AG10803 (cell line): ENCODE results near the gene KCNAB3.

Experiments used
- DNase-seq: peaks from one replicate; pipeline ENCODE4 v3.0.0; 2010; ENCODE audit warnings: low read depth
- H3K4me3 ChIP-seq: 2 replicates; pipeline ENCODE4 v1.5.1; 2011; ENCODE audit warnings: mild to moderate bottlenecking, low read length, control low read depth
- TF ChIP-seq, protein P1 (sequence below): conservative IDR thresholded peaks from 2 replicates; pipeline ENCODE4 v1.5.1; 2011; ENCODE audit warnings: mild to moderate bottlenecking, low read length, control low read depth, inconsistent platforms

KCNAB3 gene

DNA sequence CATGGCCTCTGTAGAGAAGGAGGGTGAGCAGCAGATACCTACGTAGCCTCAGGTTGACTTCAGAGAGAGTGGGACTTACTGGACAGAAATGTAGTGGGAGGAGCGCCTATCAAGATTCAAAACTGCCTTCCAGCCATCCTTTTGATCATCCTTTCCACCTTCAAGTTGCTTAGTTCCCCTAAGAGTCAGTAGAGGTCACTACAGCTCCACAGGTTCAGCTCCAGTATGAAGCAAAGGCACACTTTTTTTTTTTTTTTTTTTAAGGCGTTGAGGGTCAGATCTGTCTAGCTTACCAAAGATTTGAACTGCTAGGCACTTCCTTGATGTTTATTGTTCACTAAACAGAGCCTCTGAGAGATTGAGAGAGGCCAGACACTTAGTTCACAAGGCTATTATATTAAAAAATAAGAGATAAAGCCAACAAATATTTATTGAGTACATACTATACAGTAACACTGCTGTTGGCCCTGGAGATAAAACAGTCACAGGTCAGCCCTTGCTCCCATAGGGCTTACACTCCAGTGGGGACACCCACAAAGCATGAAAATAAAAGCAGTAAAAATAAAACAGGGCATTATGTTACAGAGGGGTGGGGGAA is 16.6 kb downstream of the KCNAB3 start:
- peak; percentile 82 for DNase-seq
- TF ChIP-seq, protein P1, sequence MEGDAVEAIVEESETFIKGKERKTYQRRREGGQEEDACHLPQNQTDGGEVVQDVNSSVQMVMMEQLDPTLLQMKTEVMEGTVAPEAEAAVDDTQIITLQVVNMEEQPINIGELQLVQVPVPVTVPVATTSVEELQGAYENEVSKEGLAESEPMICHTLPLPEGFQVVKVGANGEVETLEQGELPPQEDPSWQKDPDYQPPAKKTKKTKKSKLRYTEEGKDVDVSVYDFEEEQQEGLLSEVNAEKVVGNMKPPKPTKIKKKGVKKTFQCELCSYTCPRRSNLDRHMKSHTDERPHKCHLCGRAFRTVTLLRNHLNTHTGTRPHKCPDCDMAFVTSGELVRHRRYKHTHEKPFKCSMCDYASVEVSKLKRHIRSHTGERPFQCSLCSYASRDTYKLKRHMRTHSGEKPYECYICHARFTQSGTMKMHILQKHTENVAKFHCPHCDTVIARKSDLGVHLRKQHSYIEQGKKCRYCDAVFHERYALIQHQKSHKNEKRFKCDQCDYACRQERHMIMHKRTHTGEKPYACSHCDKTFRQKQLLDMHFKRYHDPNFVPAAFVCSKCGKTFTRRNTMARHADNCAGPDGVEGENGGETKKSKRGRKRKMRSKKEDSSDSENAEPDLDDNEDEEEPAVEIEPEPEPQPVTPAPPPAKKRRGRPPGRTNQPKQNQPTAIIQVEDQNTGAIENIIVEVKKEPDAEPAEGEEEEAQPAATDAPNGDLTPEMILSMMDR, result peak; percentile 92
- H3K4me3 ChIP-seq, result no peak overlapping the region

DNA sequence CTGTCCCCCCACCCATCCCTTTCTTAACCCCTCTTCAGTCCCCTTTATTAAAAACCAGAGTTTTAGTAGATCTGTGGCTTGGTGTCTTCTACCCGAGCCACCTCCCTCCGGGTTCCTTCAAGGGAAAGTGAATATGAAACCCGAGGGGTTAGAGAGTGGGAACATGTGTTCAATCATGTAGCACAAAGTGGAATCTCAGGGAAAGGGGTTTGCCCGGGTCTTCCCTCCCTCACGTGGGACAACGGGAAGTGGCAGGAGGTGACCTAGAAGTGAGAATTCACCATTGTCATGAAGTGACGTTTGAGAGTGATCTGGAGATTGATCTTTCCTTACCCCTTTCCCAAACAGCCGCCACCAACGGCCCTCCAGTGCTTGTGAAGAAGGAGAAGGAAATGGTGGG is 18.5 kb downstream of the KCNAB3 start:
- no peak overlapping the region for H3K4me3 ChIP-seq
- TF ChIP-seq, protein P1, result no peak
- no peak for DNase-seq

- DNase-seq, result no peak
- no peak overlapping the region for H3K4me3 ChIP-seq
- TF ChIP-seq, protein P1, result no peak
Observed at GRCh38 chr17:7910711-7911110, 18.9 kb downstream of the KCNAB3 start.

DNA sequence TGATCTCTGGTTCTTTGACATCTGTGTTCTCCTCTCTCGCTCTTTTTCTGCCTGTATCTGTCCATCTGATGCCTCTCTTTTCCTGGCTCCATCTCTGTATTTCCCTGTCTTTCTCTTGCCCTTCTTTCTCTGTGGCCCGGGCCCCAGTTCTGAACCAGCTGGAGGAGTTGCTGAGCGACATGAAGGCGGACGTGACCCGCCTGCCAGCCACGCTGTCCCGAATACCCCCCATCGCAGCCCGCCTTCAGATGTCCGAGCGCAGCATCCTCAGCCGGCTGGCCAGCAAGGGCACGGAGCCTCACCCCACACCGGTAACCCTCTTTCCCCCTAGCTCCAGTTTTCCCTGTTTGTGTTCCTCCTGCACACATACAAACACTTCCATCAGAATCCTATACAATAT is 19.4 kb downstream of the KCNAB3 start:
- H3K4me3 ChIP-seq, result no peak overlapping the region
- TF ChIP-seq, protein P1, result no peak
- DNase-seq, result no peak

- DNase-seq, result no peak
- TF ChIP-seq, protein P1, result no peak
- no peak overlapping the region for H3K4me3 ChIP-seq
Observed at GRCh38 chr17:7909089-7909488, 20.6 kb downstream of the KCNAB3 start.

DNA sequence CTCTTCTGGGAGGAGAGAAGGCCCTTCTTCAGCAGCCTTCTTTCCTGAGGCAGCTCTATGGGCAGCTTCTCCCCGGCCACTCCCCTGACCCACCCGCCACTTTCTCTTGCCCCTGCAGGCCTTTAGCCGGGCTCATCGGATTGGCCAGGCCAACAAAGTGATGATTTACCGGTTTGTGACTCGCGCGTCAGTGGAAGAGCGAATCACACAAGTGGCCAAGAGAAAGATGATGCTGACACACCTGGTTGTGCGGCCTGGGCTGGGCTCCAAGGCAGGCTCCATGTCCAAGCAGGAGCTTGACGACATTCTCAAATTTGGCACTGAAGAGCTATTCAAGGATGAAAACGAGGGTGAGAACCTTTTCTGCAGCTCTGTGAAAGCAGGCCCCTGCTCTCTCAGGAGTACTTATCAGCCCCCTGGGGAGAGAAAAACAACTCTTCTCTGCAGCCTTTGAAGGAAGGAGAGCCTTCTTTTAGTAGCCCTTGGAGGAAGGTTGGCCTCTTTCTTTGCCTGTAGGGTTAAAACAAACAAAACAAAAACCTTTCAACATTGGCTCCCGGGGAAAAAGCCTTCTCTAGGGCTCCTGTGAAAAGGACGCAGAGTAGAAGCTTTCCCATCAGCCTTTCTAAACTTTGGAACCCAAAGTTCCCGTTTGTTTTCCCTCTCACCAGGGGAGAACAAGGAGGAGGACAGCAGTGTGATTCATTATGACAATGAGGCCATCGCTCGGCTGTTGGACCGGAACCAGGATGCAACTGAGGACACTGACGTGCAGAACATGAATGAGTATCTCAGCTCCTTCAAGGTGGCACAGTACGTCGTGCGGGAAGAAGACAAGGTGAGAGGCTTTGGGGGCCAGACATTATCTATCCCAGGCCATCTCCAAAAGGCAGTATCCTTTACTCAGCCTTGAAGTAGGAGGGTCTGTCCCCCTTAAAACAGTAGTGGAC is 26.2 kb downstream of the KCNAB3 start:
- TF ChIP-seq, protein P1, result no peak
- H3K4me3 ChIP-seq, result no peak overlapping the region
- no peak for DNase-seq

DNA sequence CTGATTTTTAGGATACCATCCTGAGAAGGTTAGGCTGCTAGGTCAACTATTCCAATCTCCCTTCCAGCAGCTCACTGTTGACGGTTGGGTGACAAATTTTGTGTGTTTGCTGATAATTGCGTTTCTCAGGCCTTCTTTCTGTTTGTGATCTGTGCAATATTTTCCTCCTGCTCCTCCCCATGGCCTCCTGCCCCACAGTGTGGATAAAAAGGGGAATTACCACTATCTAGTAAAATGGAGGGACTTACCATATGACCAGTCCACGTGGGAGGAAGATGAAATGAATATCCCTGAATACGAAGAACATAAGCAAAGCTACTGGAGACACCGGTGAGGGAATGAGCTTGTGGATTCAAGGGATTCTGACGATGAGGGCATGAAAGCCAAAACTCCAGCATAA is 31.9 kb downstream of the KCNAB3 start:
- DNase-seq, result peak; percentile 66
- no peak overlapping the region for H3K4me3 ChIP-seq
- TF ChIP-seq, protein P1, result peak; percentile 59
